ENCODE results near the gene TRAPPC1. TPM values are rescaled to one million over a fixed set of nuclear protein-coding genes. Genes with fewer than 3 reads are reported as not detected.

The TRAPPC1 gene
- total and polyA plus RNA-seq, 10 of the 15 experiments (the other 5 are each of a cell fraction or from before 2014, with no cell fraction given) = 31.3 to 306 (median 134) TPM

DNA sequence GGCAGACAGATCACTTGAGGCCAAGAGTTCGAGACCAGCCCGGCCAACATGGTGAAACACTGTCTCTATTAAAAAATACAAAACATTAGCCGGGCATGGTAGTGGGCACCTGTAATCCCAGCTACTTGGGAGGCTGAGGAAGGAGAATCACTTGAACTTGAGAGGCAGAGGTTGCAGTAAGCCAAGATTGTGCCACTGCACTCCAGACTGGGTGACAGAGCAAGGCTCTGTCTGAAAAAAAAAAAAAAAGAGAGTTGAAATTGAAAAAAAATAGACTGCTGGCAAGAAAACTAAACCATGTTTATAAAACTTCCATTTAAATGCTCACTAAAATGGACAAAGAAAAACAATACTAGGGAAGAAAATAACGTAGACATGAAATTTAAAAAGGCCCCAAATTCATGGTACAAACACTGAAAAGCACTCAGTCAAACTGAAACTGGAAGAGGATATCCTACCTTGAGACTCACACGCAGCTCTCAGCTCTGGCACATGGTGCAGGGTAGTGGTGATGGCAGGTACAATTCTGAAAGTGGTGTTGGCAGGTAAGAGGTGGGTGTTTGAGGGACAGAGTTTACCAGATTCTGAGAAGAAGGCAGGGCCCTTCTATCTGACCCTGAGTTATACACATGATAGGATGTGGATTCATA is 19.5 kb upstream of the TRAPPC1 start (continued):
- TF ChIP-seq CEBPZ (IDR thresholded peaks at IDR 0.05; ENCODE audit: low read depth, low read length) = no peak
- TF ChIP-seq CREM (IDR thresholded peaks at IDR 0.05; ENCODE audit: low read depth) = peak; percentile 52; the same call in 1 of the 2 replicates
- TF ChIP-seq ZNF217 (IDR thresholded peaks at IDR 0.05) = no peak
- no peak for TF ChIP-seq BMI1 (IDR thresholded peaks at IDR 0.05; ENCODE audit: borderline replicate concordance)
- TF ChIP-seq ETV6 (conservative IDR thresholded peaks at IDR 0.05 in 1 of 2, IDR thresholded peaks at IDR 0.05 in 1 of 2; ENCODE audit: borderline replicate concordance in 1 of 2, low read depth in 1 of 2) = peak in 1 of 2 experiments; percentile 76; a peak in 2 of 4 replicates
- peak; percentile 63 for TF ChIP-seq DPF2 (IDR thresholded peaks at IDR 0.05)
- peak; percentile 30; the same call in 1 of the 2 replicates for TF ChIP-seq HDGF (IDR thresholded peaks at IDR 0.05)
- no peak for TF ChIP-seq STAT3 (IDR thresholded peaks at IDR 0.05; ENCODE audit: low read depth, low read length)
- TF ChIP-seq POLR2A (IDR thresholded peaks at IDR 0.05; ENCODE audit: low read depth, low read length) = peak; percentile 49
- no peak for TF ChIP-seq KAT2A (conservative IDR thresholded peaks at IDR 0.05; ENCODE audit: control insufficient read depth, low read depth, low read length)
- peak in 1 of 2 experiments; percentile 69; a peak in 2 of 4 replicates for TF ChIP-seq IKZF2 (IDR thresholded peaks at IDR 0.05)
- TF ChIP-seq ZSCAN29 (IDR thresholded peaks at IDR 0.05) = no peak
- TF ChIP-seq LARP7 (IDR thresholded peaks at IDR 0.05) = no peak
- TF ChIP-seq ZNF687 (IDR thresholded peaks at IDR 0.05) = peak; percentile 83
- peak; percentile 57; the same call in 1 of the 2 replicates for TF ChIP-seq JUND (IDR thresholded peaks at IDR 0.05; ENCODE audit: low read depth, low read length)
- TF ChIP-seq POLR2AphosphoS2 (IDR thresholded peaks at IDR 0.05; ENCODE audit: low read depth, low read length) = no peak
- peak; percentile 61 for TF ChIP-seq MTA2 (IDR thresholded peaks at IDR 0.05; ENCODE audit: low read depth)
- TF ChIP-seq MEF2B (IDR thresholded peaks at IDR 0.05; ENCODE audit: partially characterized antibody, poor library complexity, severe bottlenecking) = no peak
- TF ChIP-seq, protein P1, sequence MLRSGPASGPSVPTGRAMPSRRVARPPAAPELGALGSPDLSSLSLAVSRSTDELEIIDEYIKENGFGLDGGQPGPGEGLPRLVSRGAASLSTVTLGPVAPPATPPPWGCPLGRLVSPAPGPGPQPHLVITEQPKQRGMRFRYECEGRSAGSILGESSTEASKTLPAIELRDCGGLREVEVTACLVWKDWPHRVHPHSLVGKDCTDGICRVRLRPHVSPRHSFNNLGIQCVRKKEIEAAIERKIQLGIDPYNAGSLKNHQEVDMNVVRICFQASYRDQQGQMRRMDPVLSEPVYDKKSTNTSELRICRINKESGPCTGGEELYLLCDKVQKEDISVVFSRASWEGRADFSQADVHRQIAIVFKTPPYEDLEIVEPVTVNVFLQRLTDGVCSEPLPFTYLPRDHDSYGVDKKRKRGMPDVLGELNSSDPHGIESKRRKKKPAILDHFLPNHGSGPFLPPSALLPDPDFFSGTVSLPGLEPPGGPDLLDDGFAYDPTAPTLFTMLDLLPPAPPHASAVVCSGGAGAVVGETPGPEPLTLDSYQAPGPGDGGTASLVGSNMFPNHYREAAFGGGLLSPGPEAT (IDR thresholded peaks at IDR 0.05; ENCODE audit: low read depth) = peak; percentile 39; the same call in 1 of the 2 replicates
- TF ChIP-seq BHLHE40 (IDR thresholded peaks at IDR 0.05; ENCODE audit: borderline replicate concordance in 1 of 2, low read depth in 2 of 2, low read length in 1 of 2) = peak; percentile 50 to 56; a peak in 2 of 4 replicates
- no peak for TF ChIP-seq RCOR1 (conservative IDR thresholded peaks at IDR 0.05; ENCODE audit: low read depth, low read length)
- no peak for TF ChIP-seq SRF (IDR thresholded peaks at IDR 0.05; ENCODE audit: low read depth in 2 of 2, low read length in 2 of 2)
- TF ChIP-seq CBX5 (IDR thresholded peaks at IDR 0.05; ENCODE audit: low read depth) = no peak

All from GM12878 (cell line).